HG03095 (cell line): ENCODE results near the gene SOAT2.

Experiments
- ATAC-seq: cut with Tn5 transposase; IDR thresholded peaks from one replicate; pipeline ENCODE4 v1.9.1; 2021; ENCODE audit warnings: moderate library complexity; ENCODE audit not compliant: unreplicated experiment

Gene SOAT2

GRCh38 chr12:53102883-53103807, at the start of gene SOAT2:
SOAT2 (plus strand) TSS chr12:53103486; CDS start chr12:53103578, 92 bp downstream.
- no peak for ATAC-seq

GRCh38 chr12:53054112-53054878, 49.0 kb upstream of the SOAT2 start:
- ATAC-seq = peak; percentile 88

GRCh38 chr12:53055471-53056266, 47.6 kb upstream of the SOAT2 start:
- ATAC-seq = no peak

- ATAC-seq = no peak
Measured at GRCh38 chr12:53056296-53056695, 47.0 kb upstream of the SOAT2 start.

DNA sequence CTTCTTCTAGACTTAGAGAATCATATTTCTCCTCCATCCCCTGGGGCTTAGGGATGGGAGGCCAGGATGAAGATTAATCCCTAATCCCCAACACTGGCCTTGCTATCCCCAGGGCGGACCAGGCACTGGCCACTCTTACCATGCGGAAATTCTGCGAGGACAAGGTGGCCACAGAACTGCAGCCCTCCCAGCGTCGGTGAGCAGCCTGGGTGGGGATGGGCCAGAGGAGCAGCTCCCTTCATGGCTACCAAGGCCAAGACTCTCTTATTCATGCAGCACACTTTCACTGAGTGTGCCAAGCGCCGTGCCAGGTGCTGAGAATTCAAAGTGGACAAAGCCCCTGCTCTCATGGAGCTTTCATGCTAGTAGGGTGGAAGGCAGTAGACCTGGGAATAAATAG, 46.4 kb upstream of the SOAT2 start:
- no peak for ATAC-seq

DNA sequence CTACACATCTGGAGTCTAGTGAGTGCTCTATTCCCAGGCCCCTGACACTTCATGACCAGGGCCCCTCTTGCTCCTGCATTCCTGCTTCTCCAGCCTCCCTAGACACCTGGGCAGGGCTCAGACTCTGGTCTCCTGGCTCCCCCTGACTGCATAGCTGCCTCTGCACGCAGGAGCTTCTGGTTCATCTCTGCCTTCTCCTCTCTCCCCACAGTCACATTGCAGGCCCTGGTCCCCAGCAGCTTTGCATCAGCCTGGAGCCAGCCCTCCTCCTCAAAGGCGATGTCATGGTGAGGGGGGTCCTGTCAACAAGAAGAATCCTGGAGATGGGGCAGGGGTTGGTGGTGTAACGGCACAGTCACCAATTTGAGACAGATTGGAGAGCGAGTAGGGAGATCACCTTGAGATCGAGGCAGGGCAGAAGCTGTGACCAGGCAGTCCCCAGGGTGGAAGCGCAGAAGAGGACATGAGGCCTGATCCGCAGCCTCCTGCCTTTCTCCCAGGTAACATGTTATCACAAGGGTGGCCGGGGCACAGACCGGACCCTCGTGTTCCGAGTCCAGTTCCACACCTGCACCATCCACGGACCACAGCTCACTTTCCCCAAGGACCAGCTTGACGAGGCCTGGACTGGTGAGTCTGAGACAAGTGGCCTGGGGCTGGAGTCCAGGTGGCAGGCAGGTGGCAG, 45.3 kb upstream of the SOAT2 start:
- ATAC-seq = no peak

- ATAC-seq = no peak
Measured at GRCh38 chr12:53058674-53059433, 44.4 kb upstream of the SOAT2 start.

DNA sequence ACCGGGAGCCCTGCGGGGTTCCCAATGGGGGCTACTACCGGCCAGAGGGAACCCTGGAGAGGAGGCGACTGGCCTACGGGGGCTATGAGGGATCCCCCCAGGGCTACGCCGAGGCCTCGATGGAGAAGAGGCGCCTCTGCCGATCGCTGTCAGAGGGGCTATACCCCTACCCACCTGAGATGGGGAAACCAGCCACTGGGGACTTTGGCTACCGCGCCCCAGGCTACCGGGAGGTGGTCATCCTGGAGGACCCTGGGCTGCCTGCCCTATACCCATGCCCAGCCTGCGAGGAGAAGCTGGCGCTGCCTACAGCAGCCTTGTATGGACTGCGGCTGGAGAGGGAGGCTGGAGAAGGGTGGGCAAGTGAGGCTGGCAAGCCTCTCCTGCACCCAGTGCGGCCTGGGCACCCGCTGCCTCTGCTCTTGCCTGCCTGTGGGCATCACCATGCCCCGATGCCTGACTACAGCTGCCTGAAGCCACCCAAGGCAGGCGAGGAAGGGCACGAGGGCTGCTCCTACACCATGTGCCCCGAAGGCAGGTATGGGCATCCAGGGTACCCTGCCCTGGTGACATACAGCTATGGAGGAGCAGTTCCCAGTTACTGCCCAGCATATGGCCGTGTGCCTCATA, 43.7 kb upstream of the SOAT2 start:
- no peak for ATAC-seq

GRCh38 chr12:53060064-53060720, 43.1 kb upstream of the SOAT2 start:
- no peak for ATAC-seq

DNA sequence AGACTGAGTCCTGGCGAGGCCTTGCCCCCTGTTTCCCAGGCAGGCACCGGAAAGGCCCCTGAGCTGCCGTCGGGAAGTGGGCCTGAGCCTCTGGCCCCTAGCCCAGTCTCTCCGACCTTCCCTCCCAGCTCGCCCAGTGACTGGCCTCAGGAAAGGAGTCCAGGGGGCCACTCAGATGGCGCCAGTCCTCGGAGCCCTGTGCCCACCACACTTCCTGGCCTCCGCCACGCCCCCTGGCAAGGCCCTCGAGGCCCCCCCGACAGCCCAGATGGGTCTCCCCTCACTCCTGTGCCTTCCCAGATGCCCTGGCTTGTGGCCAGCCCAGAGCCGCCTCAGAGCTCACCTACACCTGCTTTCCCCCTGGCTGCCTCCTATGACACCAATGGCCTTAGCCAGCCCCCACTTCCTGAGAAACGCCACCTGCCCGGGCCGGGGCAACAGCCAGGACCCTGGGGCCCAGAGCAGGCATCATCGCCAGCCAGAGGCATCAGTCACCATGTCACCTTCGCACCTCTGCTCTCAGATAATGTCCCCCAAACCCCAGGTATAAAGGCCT, 42.5 kb upstream of the SOAT2 start:
- no peak for ATAC-seq

GRCh38 chr12:53061404-53062010, 41.8 kb upstream of the SOAT2 start:
- no peak for ATAC-seq

- ATAC-seq = no peak
Measured at GRCh38 chr12:53062011-53062961, 41.0 kb upstream of the SOAT2 start.

DNA sequence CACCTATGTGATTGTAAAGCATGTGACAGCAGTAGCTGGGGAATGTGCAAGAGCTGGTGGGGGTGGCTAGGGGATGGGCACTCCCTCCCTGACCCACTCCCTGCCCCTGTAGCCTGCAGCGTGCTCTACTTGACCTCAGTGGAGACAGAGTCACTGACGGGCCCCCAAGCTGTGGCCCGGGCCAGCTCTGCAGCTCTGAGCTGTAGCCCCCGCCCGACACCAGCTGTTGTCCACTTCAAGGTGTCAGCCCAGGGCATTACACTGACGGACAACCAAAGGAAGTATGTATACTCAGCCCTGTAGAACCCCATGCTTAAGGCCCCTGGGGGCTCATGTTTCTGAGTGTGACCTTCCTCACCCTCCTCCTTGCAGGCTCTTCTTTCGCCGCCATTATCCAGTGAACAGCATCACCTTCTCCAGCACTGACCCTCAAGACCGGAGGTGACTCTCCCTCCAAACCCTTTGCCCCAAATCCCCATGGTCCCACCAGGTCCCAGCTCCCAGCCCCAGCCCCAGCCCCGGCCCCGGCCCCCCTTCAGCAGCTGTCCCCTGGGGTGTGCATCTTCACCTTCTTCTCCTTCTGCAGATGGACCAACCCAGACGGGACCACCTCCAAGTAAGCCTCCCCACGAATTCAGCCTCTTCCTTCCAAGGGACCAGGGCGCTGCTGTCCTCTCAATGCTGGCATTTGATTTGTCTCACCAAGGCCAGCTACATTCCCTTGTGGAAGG, 40.1 kb upstream of the SOAT2 start:
- ATAC-seq = no peak

DNA sequence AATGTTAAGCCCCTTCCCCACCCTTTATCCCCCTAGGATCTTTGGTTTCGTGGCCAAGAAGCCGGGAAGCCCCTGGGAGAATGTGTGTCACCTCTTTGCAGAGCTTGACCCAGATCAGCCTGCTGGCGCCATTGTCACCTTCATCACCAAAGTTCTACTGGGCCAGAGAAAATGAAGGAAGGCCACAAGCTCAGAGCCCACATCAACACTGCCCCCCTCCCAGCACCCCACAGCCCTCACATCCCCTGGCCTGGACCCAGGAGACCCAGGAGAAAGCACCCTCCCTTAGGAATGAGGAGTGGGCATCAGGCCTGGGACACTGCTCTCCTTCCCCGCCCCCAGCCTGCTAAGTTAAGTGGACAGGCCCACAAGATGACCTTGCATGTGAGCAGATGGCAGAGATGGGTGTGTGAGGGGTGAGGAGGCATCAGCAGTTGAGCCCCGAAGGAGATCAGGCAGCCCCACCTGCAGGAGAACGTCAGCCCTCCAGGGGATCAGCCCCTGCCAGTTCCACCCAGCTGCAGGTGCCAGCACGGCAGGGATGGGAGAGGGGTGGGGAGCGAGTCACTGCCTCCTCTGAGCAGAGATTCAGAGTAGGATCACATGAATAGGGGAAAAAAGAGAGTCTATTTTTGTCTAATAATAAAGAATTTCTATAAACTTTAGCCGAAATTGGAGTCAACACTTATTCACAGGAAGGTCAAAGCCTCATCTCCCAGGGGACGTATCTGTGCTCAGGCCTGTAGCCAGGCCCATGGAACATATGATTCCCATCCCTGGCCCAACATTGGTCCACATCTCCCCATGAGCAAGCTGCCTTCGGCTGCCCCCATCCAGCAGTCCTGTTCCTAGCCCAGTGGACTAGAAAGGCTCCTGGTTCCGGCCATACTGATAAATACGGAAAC, 39.3 kb upstream of the SOAT2 start:
- no peak for ATAC-seq
